ENCODE results near the gene RCAN3.
"Not testable (repeated sequence)": the region's sequence is repeated elsewhere in the genome, so short reads cannot be mapped to it uniquely, and the experiment has no call there.

Gene RCAN3

GRCh38 chr1:24483441-24483840, 19.2 kb upstream of the RCAN3 start:
- in situ Hi-C loops (cut with MboI; ENCODE audit: low sequenced_read_pairs, unreplicated experiment) = no loop called here
- DNase-seq (ENCODE audit: low spot score) = no peak
- TF ChIP-seq CTCF (IDR thresholded peaks at IDR 0.05; ENCODE audit: borderline replicate concordance, control extremely low read depth, extremely low read depth, insufficient read depth, missing control alignments) = no peak

- in situ Hi-C loops (cut with MboI; ENCODE audit: low sequenced_read_pairs, unreplicated experiment) = no loop called here
- TF ChIP-seq CTCF (IDR thresholded peaks at IDR 0.05; ENCODE audit: borderline replicate concordance, control extremely low read depth, extremely low read depth, insufficient read depth, missing control alignments) = no peak
- no peak for DNase-seq (ENCODE audit: low spot score)
Observed at GRCh38 chr1:24484199-24484598, 18.4 kb upstream of the RCAN3 start.

GRCh38 chr1:24486331-24487065, 16.1 kb upstream of the RCAN3 start:
- in situ Hi-C loops (cut with MboI; ENCODE audit: low sequenced_read_pairs, unreplicated experiment) = no loop called here
- DNase-seq (ENCODE audit: low spot score) = no peak
- no peak for TF ChIP-seq CTCF (IDR thresholded peaks at IDR 0.05; ENCODE audit: borderline replicate concordance, control extremely low read depth, extremely low read depth, insufficient read depth, missing control alignments)

GRCh38 chr1:24487455-24487854, 15.2 kb upstream of the RCAN3 start:
- no peak for TF ChIP-seq CTCF (IDR thresholded peaks at IDR 0.05; ENCODE audit: borderline replicate concordance, control extremely low read depth, extremely low read depth, insufficient read depth, missing control alignments)
- DNase-seq (ENCODE audit: low spot score) = no peak
- in situ Hi-C loops (cut with MboI; ENCODE audit: low sequenced_read_pairs, unreplicated experiment) = no loop called here

GRCh38 chr1:24488159-24488558, 14.5 kb upstream of the RCAN3 start:
- DNase-seq (ENCODE audit: low spot score); in situ Hi-C loops (cut with MboI; ENCODE audit: low sequenced_read_pairs, unreplicated experiment): not testable (repeated sequence)

- no peak for TF ChIP-seq CTCF (IDR thresholded peaks at IDR 0.05; ENCODE audit: borderline replicate concordance, control extremely low read depth, extremely low read depth, insufficient read depth, missing control alignments)
- DNase-seq (ENCODE audit: low spot score) = no peak
- in situ Hi-C loops (cut with MboI; ENCODE audit: low sequenced_read_pairs, unreplicated experiment) = no loop called here
Observed at GRCh38 chr1:24489674-24490073, 13.0 kb upstream of the RCAN3 start.

- DNase-seq (ENCODE audit: low spot score) = no peak
- no peak for TF ChIP-seq CTCF (IDR thresholded peaks at IDR 0.05; ENCODE audit: borderline replicate concordance, control extremely low read depth, extremely low read depth, insufficient read depth, missing control alignments)
- in situ Hi-C loops (cut with MboI; ENCODE audit: low sequenced_read_pairs, unreplicated experiment) = no loop called here
Observed at GRCh38 chr1:24490101-24490781, 12.4 kb upstream of the RCAN3 start.
